Measurements from ENCODE around the gene POPDC3. TPM values are rescaled to one million over a fixed set of nuclear protein-coding genes. Genes with fewer than 3 reads are reported as not detected.
"Not testable (repeated sequence)": the region's sequence is repeated elsewhere in the genome, so short reads cannot be mapped to it uniquely, and the experiment has no call there.

The POPDC3 gene
- total RNA-seq, 2 donors from 2014 or later, result 0.24 TPM; not detected in 1

GRCh38 chr6:105178636-105179035 lies 1.2 kb downstream of the POPDC3 start:
- H3K4me3 ChIP-seq, result no peak overlapping the region
- H3K27ac ChIP-seq, result no peak overlapping the region
- no peaks in the 10 kb centered on the region for H3K4me1 ChIP-seq
- intact Hi-C loops (cut with DNase I), result no loop called here
- no peak for TF ChIP-seq CTCF (IDR thresholded peaks at IDR 0.05)
- H3K9me3 ChIP-seq, result no peaks in the 10 kb centered on the region
- DNase-seq, result no peak
- H3K36me3 ChIP-seq, result no peaks in the 10 kb centered on the region
- H3K27me3 ChIP-seq, result peaks cover 22% of the 10 kb centered on the region
- H3K9ac ChIP-seq (ENCODE audit: low read depth in 2 of 2, low read length in 2 of 2), result no peak overlapping the region

GRCh38 chr6:105178110-105178509 lies 1.7 kb downstream of the POPDC3 start:
- Histone ChIP-seq H3K9ac (ENCODE audit: low read depth in 2 of 2, low read length in 2 of 2) (no peak overlapping the region), H3K36me3 (no peaks in the 10 kb centered on the region), H3K9me3 (no peaks in the 10 kb centered on the region), H3K4me1 (no peaks in the 10 kb centered on the region), H3K27ac (no peak overlapping the region), H3K4me3 (no peak overlapping the region), H3K27me3 (peaks cover 22% of the 10 kb centered on the region)
- no peak for DNase-seq
- intact Hi-C loops (cut with DNase I), result no loop called here
- TF ChIP-seq CTCF (IDR thresholded peaks at IDR 0.05), result no peak

GRCh38 chr6:105177556-105177955 lies 2.3 kb downstream of the POPDC3 start:
- Histone ChIP-seq H3K4me3 (no peak overlapping the region), H3K27ac (no peak overlapping the region), H3K9me3 (no peaks in the 10 kb centered on the region), H3K4me1 (no peaks in the 10 kb centered on the region), H3K36me3 (no peaks in the 10 kb centered on the region), H3K9ac (ENCODE audit: low read depth in 2 of 2, low read length in 2 of 2) (no peak overlapping the region), H3K27me3 (peaks cover 22% of the 10 kb centered on the region)
- intact Hi-C loops (cut with DNase I), result no loop called here
- DNase-seq, result no peak
- TF ChIP-seq CTCF (IDR thresholded peaks at IDR 0.05), result no peak

- H3K4me3 ChIP-seq, result no peak overlapping the region
- H3K36me3 ChIP-seq, result no peaks in the 10 kb centered on the region
- H3K9ac ChIP-seq (ENCODE audit: low read depth in 2 of 2, low read length in 2 of 2), result no peak overlapping the region
- no peaks in the 10 kb centered on the region for H3K4me1 ChIP-seq
- H3K9me3 ChIP-seq, result no peaks in the 10 kb centered on the region
- no peak for TF ChIP-seq CTCF (IDR thresholded peaks at IDR 0.05)
- no peak overlapping the region for H3K27ac ChIP-seq
- intact Hi-C loops (cut with DNase I), result no loop called here
- no peak for DNase-seq
- peaks cover 20% of the 10 kb centered on the region for H3K27me3 ChIP-seq
These were observed 5.3 kb downstream of the POPDC3 start for GRCh38 chr6:105174512-105174911.

- H3K36me3 ChIP-seq, DNase-seq: not testable (repeated sequence)
These were observed 7.3 kb downstream of the POPDC3 start for GRCh38 chr6:105172515-105172914.

GRCh38 chr6:105170059-105170458 lies 9.8 kb downstream of the POPDC3 start:
- Histone ChIP-seq H3K9ac (ENCODE audit: low read depth in 2 of 2, low read length in 2 of 2) (no peak overlapping the region), H3K27me3 (no peaks in the 10 kb centered on the region), H3K4me3 (no peak overlapping the region), H3K4me1 (no peaks in the 10 kb centered on the region), H3K36me3 (no peaks in the 10 kb centered on the region), H3K9me3 (no peaks in the 10 kb centered on the region), H3K27ac (no peak overlapping the region)
- no peak for TF ChIP-seq CTCF (IDR thresholded peaks at IDR 0.05)
- DNase-seq, result no peak
- intact Hi-C loops (cut with DNase I), result no loop called here

More at GRCh38 chr6:105172515-105172914, 7.3 kb downstream of the POPDC3 start:
- H3K4me1 ChIP-seq; H3K4me3 ChIP-seq; H3K27ac ChIP-seq; H3K9me3 ChIP-seq; intact Hi-C loops (cut with DNase I); H3K9ac ChIP-seq (ENCODE audit: low read depth in 2 of 2, low read length in 2 of 2); H3K27me3 ChIP-seq: not testable (repeated sequence)

All from colonic mucosa (tissue), 4 donors.